VCaP (cell line): ENCODE results near the gene ZNF79.

ENCODE experiments used
- H3K27ac ChIP-seq: fragments of 450-650 bp; 2 replicates; pipeline ENCODE4 v1.5.1; 2017
- TF ChIP-seq, protein P1 (sequence below): fragments of 450-650 bp; conservative IDR thresholded peaks from 2 replicates; pipeline ENCODE4 v1.5.1; 2017; ENCODE audit warnings: mild to moderate bottlenecking, moderate library complexity

Gene ZNF79

DNA sequence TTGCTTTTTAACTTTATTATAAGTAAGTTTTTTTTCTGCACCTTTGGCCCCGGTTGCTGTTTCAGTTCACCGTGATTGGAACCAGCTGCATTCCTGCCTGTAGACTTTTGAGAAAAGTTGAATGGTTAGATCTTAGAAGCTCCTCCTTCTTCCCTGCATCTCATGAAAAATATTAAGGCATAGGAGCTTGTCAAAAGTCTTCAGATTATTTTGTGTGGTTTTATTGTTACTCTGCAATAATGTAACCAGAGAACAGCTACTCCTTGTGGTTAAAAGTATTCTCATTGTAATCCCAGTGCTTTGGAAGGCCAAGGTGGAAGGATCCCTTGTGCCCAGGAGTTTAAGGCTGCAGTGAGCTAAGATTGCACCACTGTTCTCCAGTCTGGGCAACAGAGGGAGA, 30.5 kb upstream of the ZNF79 start:
- H3K27ac ChIP-seq, result no peak overlapping the region
- TF ChIP-seq, protein P1, sequence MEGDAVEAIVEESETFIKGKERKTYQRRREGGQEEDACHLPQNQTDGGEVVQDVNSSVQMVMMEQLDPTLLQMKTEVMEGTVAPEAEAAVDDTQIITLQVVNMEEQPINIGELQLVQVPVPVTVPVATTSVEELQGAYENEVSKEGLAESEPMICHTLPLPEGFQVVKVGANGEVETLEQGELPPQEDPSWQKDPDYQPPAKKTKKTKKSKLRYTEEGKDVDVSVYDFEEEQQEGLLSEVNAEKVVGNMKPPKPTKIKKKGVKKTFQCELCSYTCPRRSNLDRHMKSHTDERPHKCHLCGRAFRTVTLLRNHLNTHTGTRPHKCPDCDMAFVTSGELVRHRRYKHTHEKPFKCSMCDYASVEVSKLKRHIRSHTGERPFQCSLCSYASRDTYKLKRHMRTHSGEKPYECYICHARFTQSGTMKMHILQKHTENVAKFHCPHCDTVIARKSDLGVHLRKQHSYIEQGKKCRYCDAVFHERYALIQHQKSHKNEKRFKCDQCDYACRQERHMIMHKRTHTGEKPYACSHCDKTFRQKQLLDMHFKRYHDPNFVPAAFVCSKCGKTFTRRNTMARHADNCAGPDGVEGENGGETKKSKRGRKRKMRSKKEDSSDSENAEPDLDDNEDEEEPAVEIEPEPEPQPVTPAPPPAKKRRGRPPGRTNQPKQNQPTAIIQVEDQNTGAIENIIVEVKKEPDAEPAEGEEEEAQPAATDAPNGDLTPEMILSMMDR, result 0 out of 2 replicates have a peak, but pooled peaks have one; percentile 32

DNA sequence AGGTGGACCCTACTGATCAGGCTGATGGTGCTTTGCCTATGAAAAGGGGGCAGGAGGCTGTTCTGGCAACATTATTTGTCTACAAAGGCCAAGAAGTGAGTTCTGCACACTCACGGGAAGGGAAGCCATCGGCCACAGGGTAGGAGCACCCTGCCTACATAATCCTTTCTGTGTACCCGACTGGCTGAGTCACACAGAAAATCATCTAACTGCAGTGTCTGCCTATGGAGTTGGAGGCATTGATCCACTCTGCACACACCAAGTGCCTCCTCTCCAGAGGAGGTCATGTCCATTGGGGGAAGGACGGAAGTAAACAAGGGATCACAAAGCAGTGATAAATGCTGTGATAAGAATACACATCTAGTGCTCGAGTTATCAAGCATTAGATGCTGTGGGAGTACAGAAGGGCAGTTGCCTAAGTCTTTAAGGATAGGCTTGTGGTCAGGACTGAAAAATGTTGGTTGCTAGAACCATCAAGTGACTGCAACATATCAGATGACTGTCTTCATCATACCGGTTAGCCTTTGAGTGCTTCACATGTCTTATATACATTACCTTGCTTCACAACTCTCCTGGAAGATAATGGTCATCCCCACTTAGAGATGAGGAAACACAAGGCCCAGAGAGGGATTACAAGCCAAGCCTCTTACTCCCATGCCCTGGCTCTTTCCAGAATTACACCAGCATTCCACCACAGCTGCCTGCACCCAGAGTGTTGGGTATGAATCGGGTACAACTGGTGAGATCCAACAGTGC, 28.5 kb upstream of the ZNF79 start:
- peak overlapping the region; percentile 64 for H3K27ac ChIP-seq
- TF ChIP-seq, protein P1, result no peak

DNA sequence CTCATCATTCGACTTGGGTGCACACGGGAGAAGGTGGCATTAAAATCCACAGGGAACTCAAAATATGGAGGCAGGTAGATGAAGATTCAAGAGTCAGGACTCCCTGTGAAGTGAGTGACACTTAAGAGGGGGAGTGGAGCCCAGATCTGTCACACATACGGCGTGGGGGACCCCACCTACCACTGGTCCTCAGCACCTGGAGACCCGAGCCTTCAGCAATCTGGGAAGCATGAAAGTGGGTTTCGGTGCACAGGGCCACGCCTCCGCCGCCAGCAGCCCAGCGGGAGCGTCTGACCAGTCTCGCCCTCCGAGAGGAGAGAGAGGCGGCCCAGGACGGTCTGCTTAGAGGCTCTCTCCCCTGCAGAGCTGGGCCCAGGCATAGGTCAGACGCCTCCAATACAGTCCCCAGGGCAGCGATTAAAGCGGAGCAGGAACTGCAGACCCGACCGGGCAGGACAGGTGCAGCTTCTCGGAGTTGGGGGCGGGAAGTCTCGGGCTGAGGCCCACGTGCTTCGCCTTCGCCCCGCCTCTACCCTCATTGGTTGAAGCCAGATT, 27.9 kb upstream of the ZNF79 start:
- peak overlapping the region; percentile 64 for H3K27ac ChIP-seq
- TF ChIP-seq, protein P1, result no peak

DNA sequence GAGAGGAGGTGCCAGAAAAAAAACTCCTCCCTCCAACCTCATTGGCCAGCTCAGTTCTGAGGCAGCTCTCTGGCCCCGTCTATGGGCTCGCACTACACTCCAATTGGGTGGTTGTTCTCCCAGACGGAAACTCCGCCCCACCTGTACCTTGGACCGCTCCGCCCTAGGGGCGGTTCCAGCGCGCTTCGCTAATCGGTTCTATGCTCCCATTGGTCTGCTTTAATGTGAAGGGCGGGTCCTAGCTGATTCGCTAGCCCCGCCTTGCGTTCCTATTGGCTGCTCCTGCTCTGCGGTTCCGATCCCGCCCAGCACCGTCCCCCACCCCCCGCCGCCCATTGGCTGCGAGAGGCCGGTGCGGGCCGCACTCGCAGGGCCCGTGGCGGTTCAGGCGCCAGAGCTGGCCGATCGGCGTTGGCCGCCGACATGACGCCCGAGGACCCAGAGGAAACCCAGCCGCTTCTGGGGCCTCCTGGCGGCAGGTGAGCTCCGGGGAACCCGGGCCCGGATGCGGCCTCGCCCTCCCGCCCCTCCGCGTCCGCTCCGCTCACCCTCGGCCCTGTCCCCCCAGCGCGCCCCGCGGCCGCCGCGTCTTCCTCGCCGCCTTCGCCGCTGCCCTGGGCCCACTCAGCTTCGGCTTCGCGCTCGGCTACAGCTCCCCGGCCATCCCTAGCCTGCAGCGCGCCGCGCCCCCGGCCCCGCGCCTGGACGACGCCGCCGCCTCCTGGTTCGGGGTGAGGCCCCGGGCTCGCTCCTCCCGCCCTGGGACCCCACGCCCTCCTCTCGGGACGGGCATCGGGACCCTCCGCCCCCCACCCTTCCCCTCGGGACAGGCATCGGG, 27.2 kb upstream of the ZNF79 start, which contains the start of gene SLC2A8:
SLC2A8 (plus strand) TSS at position 362 of the 838 bp plus-strand sequence; CDS start at position 424, 62 bp downstream.
- TF ChIP-seq, protein P1, result peak; percentile 24; the same call in 1 of the 2 replicates
- H3K27ac ChIP-seq, result peak within 1 kb of the TSS; percentile 90

DNA sequence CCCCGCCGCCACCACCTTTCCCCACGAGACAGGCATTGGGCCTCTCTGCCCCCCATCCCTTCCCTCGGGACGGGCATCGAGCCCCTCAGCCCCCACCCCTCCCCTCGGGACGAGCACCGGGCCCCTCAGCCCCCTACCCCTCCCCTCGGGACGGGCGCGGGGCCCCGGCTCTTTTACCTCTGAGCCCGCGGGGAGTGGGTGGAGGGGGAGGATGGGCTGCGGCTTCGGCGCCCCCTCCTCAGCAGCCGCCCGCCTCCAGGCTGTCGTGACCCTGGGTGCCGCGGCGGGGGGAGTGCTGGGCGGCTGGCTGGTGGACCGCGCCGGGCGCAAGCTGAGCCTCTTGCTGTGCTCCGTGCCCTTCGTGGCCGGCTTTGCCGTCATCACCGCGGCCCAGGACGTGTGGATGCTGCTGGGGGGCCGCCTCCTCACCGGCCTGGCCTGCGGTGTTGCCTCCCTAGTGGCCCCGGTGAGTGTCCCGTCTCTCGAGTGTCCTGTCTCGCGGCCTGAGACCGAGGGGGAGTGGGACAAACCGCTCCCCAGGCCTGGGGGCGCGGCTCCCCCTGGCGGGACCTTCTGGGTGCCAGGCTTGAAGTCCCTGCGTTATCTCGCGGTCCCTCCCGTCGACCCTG, 26.4 kb upstream of the ZNF79 start:
- peak overlapping the region; percentile 90 for H3K27ac ChIP-seq
- TF ChIP-seq, protein P1, result peak; percentile 76

DNA sequence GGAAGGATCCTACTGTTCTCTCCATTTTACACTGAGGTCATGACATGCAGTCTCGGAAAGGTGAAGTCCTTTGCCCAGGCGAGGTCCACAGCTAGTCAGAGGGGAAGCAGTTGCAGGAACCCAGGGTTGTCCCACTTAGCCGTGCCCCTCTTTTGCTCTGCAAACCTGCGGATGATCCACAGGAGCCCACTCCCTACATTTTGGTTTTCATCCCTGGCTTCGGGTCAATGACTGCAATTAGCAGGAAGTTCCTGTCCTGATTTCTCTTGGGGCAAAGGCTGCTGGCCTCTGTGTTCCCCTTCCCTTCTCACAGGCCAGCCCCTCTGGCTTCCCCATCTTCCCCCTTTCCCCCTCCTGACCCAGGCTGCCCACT, 25.9 kb upstream of the ZNF79 start:
- TF ChIP-seq, protein P1, result peak; percentile 32
- peak overlapping the region; percentile 90 for H3K27ac ChIP-seq
